Body of pancreas (tissue), 4 donors: ENCODE measurements around the gene POU3F1.

ENCODE experiments used
- CTCF ChIP-seq, 7 experiments: fragments of 450-650 bp in 4 of 7; fragments of 200-600 bp in 3 of 7; sonication (generic) in 3 of 7; IDR thresholded peaks; one replicate each; pipeline ENCODE4 v1.5.1; 2016 to 2019; ENCODE audit warnings: antibody characterized with exemption in 7 of 7
- POLR2A ChIP-seq, 3 donors: fragments of 450-650 bp; IDR thresholded peaks; one replicate each; pipeline ENCODE4 v1.6.1; 2016; ENCODE audit warnings: antibody characterized with exemption in 3 of 3, mild to moderate bottlenecking in 2 of 3

GRCh38 chr1:38043036-38043747 is 3.4 kb downstream of the POU3F1 start:
- TF ChIP-seq CTCF (IDR thresholded peaks at IDR 0.05) (no peak), POLR2A (IDR thresholded peaks at IDR 0.05) (no peak)
